ENCODE data around the gene MAGI3.

MAGI3 gene

DNA sequence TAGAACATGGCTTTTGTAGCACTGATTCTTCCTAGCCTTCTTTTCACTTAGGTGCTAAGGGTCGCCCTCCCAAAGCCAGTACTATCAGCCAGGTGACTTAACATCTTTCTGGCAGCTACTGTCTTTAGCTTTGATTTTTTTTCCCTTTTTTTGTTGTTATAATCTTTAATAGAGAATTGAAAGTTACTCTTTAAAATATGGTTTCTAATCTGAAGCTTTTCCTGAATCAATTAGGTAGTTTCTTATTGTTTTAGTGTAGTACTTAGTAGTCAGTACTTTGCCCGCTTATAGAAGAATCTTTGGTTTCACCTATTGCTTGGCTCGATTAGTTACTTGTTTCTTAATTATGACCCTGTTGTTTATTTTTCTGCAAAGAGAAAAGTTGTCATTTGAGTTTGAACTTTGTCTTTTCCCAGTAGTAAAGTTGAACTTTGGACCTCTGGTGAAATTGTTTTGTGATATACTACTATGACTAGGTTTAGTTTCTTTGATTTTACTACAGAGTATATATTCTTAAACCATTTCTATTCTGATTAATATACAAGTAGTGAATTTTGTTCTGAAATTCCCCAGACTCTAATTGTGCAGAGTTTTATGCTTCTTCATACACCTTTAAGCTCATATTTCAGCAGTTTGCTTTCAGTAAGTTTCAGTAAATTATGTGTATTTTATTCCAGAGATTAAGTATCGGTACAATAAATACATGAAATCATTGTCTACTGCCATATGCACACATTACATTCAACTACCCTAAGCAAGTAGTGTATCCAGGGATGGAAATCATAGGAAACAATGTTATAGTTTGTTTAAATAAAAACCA, 3.9 kb downstream of the MAGI3 start:
- TF ChIP-seq CREB1 (IDR thresholded peaks at IDR 0.05; ENCODE audit: low read depth) (no peak), NFIC (IDR thresholded peaks at IDR 0.05) (no peak)
- TF ChIP-seq, protein P1, sequence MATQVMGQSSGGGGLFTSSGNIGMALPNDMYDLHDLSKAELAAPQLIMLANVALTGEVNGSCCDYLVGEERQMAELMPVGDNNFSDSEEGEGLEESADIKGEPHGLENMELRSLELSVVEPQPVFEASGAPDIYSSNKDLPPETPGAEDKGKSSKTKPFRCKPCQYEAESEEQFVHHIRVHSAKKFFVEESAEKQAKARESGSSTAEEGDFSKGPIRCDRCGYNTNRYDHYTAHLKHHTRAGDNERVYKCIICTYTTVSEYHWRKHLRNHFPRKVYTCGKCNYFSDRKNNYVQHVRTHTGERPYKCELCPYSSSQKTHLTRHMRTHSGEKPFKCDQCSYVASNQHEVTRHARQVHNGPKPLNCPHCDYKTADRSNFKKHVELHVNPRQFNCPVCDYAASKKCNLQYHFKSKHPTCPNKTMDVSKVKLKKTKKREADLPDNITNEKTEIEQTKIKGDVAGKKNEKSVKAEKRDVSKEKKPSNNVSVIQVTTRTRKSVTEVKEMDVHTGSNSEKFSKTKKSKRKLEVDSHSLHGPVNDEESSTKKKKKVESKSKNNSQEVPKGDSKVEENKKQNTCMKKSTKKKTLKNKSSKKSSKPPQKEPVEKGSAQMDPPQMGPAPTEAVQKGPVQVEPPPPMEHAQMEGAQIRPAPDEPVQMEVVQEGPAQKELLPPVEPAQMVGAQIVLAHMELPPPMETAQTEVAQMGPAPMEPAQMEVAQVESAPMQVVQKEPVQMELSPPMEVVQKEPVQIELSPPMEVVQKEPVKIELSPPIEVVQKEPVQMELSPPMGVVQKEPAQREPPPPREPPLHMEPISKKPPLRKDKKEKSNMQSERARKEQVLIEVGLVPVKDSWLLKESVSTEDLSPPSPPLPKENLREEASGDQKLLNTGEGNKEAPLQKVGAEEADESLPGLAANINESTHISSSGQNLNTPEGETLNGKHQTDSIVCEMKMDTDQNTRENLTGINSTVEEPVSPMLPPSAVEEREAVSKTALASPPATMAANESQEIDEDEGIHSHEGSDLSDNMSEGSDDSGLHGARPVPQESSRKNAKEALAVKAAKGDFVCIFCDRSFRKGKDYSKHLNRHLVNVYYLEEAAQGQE (IDR thresholded peaks at IDR 0.05; ENCODE audit: low read depth), result no peak

GRCh38 chr1:113394863-113395259, 4.5 kb downstream of the MAGI3 start:
- TF ChIP-seq EP300 (IDR thresholded peaks at IDR 0.05; ENCODE audit: borderline replicate concordance) (no peak), YY1 (IDR thresholded peaks at IDR 0.05; ENCODE audit: low read depth) (no peak), USF1 (IDR thresholded peaks at IDR 0.05) (no peak), CREB1 (IDR thresholded peaks at IDR 0.05; ENCODE audit: low read depth) (no peak), EGR1 (IDR thresholded peaks at IDR 0.05) (no peak), NFIC (IDR thresholded peaks at IDR 0.05) (no peak), TAF1 (IDR thresholded peaks at IDR 0.05; ENCODE audit: low read depth) (no peak), RAD21 (IDR thresholded peaks at IDR 0.05; ENCODE audit: low read depth) (no peak), TCF12 (IDR thresholded peaks at IDR 0.05; ENCODE audit: low read depth) (no peak), FOXM1 (IDR thresholded peaks at IDR 0.05; ENCODE audit: borderline replicate concordance, low read depth) (no peak), CEBPB (IDR thresholded peaks at IDR 0.05) (no peak), TEAD4 (IDR thresholded peaks at IDR 0.05) (no peak), ZBTB7A (IDR thresholded peaks at IDR 0.05; ENCODE audit: low read depth) (no peak)
- TF ChIP-seq, protein P2, sequence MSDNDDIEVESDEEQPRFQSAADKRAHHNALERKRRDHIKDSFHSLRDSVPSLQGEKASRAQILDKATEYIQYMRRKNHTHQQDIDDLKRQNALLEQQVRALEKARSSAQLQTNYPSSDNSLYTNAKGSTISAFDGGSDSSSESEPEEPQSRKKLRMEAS (IDR thresholded peaks at IDR 0.05), result no peak
- TF ChIP-seq, protein P1 (IDR thresholded peaks at IDR 0.05; ENCODE audit: low read depth), result no peak

DNA sequence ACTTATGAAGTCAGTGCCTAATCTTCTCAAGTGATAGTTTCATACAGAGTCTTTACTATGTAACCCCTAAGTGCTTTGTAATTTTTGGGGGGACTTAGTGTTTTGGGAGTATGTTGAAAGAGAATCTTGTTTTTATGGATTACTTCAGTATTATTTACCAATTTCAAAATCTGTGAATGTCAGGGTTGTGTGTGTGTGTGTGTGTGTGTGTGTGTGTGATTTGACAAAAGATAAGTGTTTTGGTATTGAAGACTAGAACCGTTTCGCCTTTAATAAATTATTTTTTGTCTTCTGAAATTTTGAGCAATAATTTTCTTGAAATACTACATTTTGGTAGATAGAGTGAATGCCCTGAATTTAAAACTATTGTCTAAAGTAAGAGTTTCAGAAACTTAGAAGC, 5.8 kb downstream of the MAGI3 start:
- TF ChIP-seq USF1 (IDR thresholded peaks at IDR 0.05), result no peak
- TF ChIP-seq ZBTB7A (IDR thresholded peaks at IDR 0.05; ENCODE audit: low read depth), result no peak
- TF ChIP-seq, protein P2 (IDR thresholded peaks at IDR 0.05), result no peak
- TF ChIP-seq TAF1 (IDR thresholded peaks at IDR 0.05; ENCODE audit: low read depth), result no peak
- TF ChIP-seq CREB1 (IDR thresholded peaks at IDR 0.05; ENCODE audit: low read depth), result no peak
- TF ChIP-seq, protein P1 (IDR thresholded peaks at IDR 0.05; ENCODE audit: low read depth), result no peak
- no peak for TF ChIP-seq TEAD4 (IDR thresholded peaks at IDR 0.05)
- no peak for TF ChIP-seq CEBPB (IDR thresholded peaks at IDR 0.05)
- no peak for TF ChIP-seq RAD21 (IDR thresholded peaks at IDR 0.05; ENCODE audit: low read depth)
- TF ChIP-seq FOXM1 (IDR thresholded peaks at IDR 0.05; ENCODE audit: borderline replicate concordance, low read depth), result no peak
- TF ChIP-seq YY1 (IDR thresholded peaks at IDR 0.05; ENCODE audit: low read depth), result no peak
- TF ChIP-seq EGR1 (IDR thresholded peaks at IDR 0.05), result no peak
- TF ChIP-seq EP300 (IDR thresholded peaks at IDR 0.05; ENCODE audit: borderline replicate concordance), result no peak
- no peak for TF ChIP-seq TCF12 (IDR thresholded peaks at IDR 0.05; ENCODE audit: low read depth)

DNA sequence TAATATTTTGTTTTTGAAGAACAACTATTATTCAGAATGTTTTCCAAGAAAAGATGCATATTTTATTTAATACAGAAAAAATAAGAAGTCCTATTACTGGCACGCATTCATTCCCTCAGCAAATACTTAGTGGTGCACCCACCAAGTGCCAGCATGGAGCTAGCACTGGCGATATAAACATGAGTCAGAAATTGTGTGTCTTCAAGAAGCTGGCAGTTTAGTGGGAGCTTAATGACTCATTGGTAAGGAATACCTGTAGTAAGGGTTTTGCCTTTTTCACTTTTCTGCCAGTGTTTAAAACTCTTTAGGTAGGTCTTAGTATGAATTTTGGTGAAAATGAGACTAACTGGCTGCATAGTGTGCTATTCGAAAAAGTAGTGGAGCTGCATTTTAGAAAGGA, 6.3 kb downstream of the MAGI3 start:
- TF ChIP-seq, protein P2 (IDR thresholded peaks at IDR 0.05), result no peak
- TF ChIP-seq CEBPB (IDR thresholded peaks at IDR 0.05), result no peak
- no peak for TF ChIP-seq EP300 (IDR thresholded peaks at IDR 0.05; ENCODE audit: borderline replicate concordance)
- no peak for TF ChIP-seq TEAD4 (IDR thresholded peaks at IDR 0.05)
- TF ChIP-seq TCF12 (IDR thresholded peaks at IDR 0.05; ENCODE audit: low read depth), result no peak
- TF ChIP-seq, protein P1 (IDR thresholded peaks at IDR 0.05; ENCODE audit: low read depth), result no peak
- no peak for TF ChIP-seq YY1 (IDR thresholded peaks at IDR 0.05; ENCODE audit: low read depth)
- TF ChIP-seq EGR1 (IDR thresholded peaks at IDR 0.05), result no peak
- TF ChIP-seq TAF1 (IDR thresholded peaks at IDR 0.05; ENCODE audit: low read depth), result no peak
- TF ChIP-seq USF1 (IDR thresholded peaks at IDR 0.05), result no peak
- TF ChIP-seq FOXM1 (IDR thresholded peaks at IDR 0.05; ENCODE audit: borderline replicate concordance, low read depth), result no peak
- no peak for TF ChIP-seq CREB1 (IDR thresholded peaks at IDR 0.05; ENCODE audit: low read depth)
- TF ChIP-seq ZBTB7A (IDR thresholded peaks at IDR 0.05; ENCODE audit: low read depth), result no peak
- TF ChIP-seq RAD21 (IDR thresholded peaks at IDR 0.05; ENCODE audit: low read depth), result no peak
- no peak for TF ChIP-seq NFIC (IDR thresholded peaks at IDR 0.05)

Data from Ishikawa (cell line).